Choroid plexus epithelial cell (primary cell): ENCODE measurements around the gene HM13.
A peak's percentile ranks its signal among the peaks of the same experiment; 100 is the strongest.
"Not testable (repeated sequence)": the region's sequence is repeated elsewhere in the genome, so short reads cannot be mapped to it uniquely, and the experiment has no call there.

Source experiments
- DNase-seq: peaks from one replicate; pipeline ENCODE4 v3.0.0-alpha.2; 2010; ENCODE audit warnings: low read depth
- H3K4me3 ChIP-seq: 2 replicates; pipeline ENCODE4 v1.5.1; 2011; ENCODE audit warnings: low read depth, mild to moderate bottlenecking, control low read depth, low read length, moderate library complexity
- CTCF ChIP-seq: conservative IDR thresholded peaks from 2 replicates; pipeline ENCODE4 v1.5.1; 2011; ENCODE audit warnings: low read depth, mild to moderate bottlenecking, control low read depth, inconsistent platforms, low read length, moderate library complexity

HM13 gene

GRCh38 chr20:31514154-31515071 lies at the start of gene HM13:
Gene HM13 (plus strand): TSS chr20:31514442. CDS start chr20:31514552, 110 bp downstream.
- DNase-seq: peak; percentile 96
- peak; percentile 66 for TF ChIP-seq CTCF
- H3K4me3 ChIP-seq: peak within 1 kb of the TSS; percentile 100

DNA sequence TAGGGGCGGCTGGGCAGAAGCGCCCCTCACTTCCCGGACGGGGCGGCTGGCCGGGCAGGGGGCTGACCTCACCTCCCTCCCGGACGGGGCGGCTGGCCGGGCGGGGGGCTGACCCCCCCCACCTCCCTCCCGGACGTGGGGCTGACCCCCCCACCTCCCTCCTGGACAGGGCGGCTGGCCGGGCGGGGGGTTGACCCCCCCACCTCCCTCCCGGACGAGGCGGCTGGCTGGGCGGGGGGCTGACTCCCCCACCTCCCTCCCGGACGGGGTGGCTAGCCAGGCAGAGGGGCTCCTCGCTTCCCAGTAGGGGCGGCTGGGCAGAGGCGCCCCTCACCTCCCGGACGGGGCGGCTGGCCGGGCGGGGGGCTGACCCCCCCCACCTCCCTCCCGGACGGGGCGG lies 43.3 kb upstream of the HM13 start:
- H3K4me3 ChIP-seq, DNase-seq: not testable (repeated sequence)

GRCh38 chr20:31472395-31473330 lies 41.6 kb upstream of the HM13 start:
- no peak for TF ChIP-seq CTCF
- no peak overlapping the region for H3K4me3 ChIP-seq
- peak; percentile 4 for DNase-seq

DNA sequence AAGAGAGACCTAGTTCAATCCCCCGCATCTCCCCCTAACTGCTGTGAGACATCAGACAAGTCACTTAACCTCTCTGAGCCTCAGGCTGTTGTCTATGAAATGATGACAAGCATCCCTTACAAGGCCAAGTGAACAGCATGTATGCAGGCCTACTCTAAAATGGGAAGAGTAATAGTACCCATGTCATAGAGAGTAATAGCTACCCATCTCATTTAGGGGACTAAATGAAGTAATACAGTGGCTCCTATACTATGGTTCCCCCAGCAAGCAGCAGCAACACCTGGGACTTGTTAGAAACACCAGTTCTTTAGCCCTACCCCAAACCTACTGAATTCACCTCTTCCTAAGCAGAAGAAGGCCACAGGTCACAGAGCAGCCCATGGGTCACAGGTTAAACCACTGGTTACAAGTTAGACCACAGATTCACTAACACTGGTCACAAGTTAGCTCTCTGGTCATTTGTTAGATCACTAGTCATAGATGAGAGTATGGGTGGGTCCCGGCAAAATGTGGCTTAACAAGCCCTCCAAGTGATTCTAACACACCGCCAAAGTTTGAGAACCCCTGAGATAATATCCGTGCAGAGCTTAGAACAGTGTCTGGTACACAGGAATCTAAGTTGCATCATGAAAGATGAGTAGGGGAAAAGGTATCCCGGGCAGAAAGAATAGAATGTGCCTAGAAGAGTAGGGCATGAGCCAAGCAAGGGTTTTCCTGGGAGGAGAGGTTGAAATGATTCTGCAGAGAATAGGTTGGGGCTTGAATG lies 40.7 kb upstream of the HM13 start:
- H3K4me3 ChIP-seq: no peak overlapping the region
- no peak for TF ChIP-seq CTCF

GRCh38 chr20:31474097-31474436 lies 40.2 kb upstream of the HM13 start:
- TF ChIP-seq CTCF: no peak
- no peak for DNase-seq
- H3K4me3 ChIP-seq: no peak overlapping the region

More for the DNA sequence above, 40.7 kb upstream of the HM13 start:
- DNase-seq: peak; percentile 8

DNA sequence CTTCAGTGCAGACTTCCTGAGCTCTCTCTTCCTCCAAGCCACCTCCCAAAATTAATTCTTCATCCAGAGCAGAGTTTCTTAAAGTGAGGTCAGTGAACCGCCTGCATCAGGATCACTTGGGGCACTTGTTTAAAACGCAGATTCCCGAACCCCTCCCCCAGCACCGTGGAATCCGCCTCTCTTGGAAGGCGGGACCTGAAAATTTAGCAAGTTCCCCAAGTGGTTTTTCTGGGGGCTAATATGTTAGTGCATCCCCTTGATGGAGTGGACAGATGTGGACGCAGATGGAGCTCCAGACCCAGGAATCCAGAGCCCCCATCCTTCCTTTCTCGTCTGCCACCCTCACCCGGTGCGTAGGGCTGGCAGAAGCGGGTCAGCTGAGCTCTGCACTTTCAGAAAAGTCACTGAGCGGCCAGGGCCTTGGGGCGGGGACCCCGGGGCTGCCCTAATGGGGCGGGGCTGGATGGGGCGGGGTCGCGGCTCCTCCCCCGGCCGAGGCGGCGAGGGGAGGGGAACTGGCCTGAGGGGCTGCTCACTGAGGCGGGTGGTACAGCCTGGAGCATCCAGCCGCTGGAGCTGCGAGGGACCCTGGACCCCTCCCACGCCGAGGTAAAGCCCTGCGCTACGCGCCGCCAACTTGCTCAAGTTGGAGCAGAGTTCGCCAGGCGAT lies 39.3 kb upstream of the HM13 start, which contains the start of the genes DEFB124 and REM1:
TSS of gene DEFB124 (minus strand) at position 370 of the 670 bp plus-strand sequence. CDS start 2,114 bp downstream, outside the sequence.
TSS of gene REM1 (plus strand) at position 531 of the 670 bp plus-strand sequence. CDS start 1,158 bp downstream, outside the sequence.
- no peak within 1 kb of the TSS for H3K4me3 ChIP-seq
- no peak for TF ChIP-seq CTCF
- DNase-seq: no peak
